A673 (cell line): ENCODE results near the gene SHC1. TPM values are rescaled to one million over a fixed set of nuclear protein-coding genes. Genes with fewer than 3 reads are reported as not detected.

Source experiments
- BruUV-seq: library from RNA; stranded (reverse); fragments of 400-500 nt; replicated peaks from 2 replicates; lab custom pipeline; 2021; lab: Mats Ljungman, UMichigan
- CTCF ChIA-PET: fragments of 300-600 bp; sonication (Branson Sonifier 250); formaldehyde crosslinking; loops from one replicate; lab custom pipeline; 2022; ENCODE audit warnings: antibody characterized with exemption; lab: Charles Lee
- POLR2A ChIA-PET: fragments of 300-600 bp; sonication (Branson Sonifier 250); formaldehyde crosslinking; loops from one replicate; lab custom pipeline; 2022; ENCODE audit warnings: antibody characterized with exemption; ENCODE audit not compliant: low non-redundant PET; lab: Charles Lee
- DNase-seq: peaks from one replicate; pipeline ENCODE4 v3.0.0-alpha.2; 2015; ENCODE audit warnings: low spot score
- H3K27ac ChIP-seq: fragments of 200-600 bp; sonication (generic); 2 replicates; pipeline ENCODE4 v1.5.1; 2016; ENCODE audit warnings: mixed run types, low read depth, mild to moderate bottlenecking, mixed read lengths, antibody characterized with exemption, low read length; ENCODE audit not compliant: poor library complexity, severe bottlenecking
- H3K27me3 ChIP-seq: fragments of 200-600 bp; sonication (generic); replicated peaks from 2 replicates; pipeline ENCODE4 v1.6.1; 2017; ENCODE audit warnings: mixed run types, low read depth, mild to moderate bottlenecking, mixed read lengths, antibody characterized with exemption, low read length; ENCODE audit not compliant: insufficient read depth, poor library complexity
- H3K36me3 ChIP-seq: fragments of 200-600 bp; sonication (generic); 2 replicates; pipeline ENCODE4 v1.6.1; 2016; ENCODE audit warnings: mixed run types, mild to moderate bottlenecking, mixed read lengths, antibody characterized with exemption, low read length; ENCODE audit not compliant: insufficient read depth, poor library complexity, severe bottlenecking
- H3K4me1 ChIP-seq: fragments of 200-600 bp; sonication (generic); 2 replicates; pipeline ENCODE4 v1.6.1; 2017; ENCODE audit warnings: mixed run types, mild to moderate bottlenecking, mixed read lengths, antibody characterized with exemption, low read length; ENCODE audit not compliant: insufficient read depth, poor library complexity, severe bottlenecking
- H3K4me3 ChIP-seq: fragments of 200-600 bp; sonication (generic); 2 replicates; pipeline ENCODE4 v1.5.1; 2016; ENCODE audit warnings: low read depth, mixed run types, mild to moderate bottlenecking, mixed read lengths, low read length; ENCODE audit not compliant: poor library complexity, severe bottlenecking
- H3K9me3 ChIP-seq: fragments of 200-600 bp; sonication (generic); 2 replicates; pipeline ENCODE4 v1.6.1; 2016; ENCODE audit warnings: mixed run types, low read depth, mild to moderate bottlenecking, mixed read lengths, antibody characterized with exemption, low read length; ENCODE audit not compliant: poor library complexity, severe bottlenecking
- CTCF ChIP-seq: fragments of 300-800, 200-600 bp; sonication (generic); conservative IDR thresholded peaks from 2 replicates; pipeline ENCODE4 v1.5.1; 2017; ENCODE audit warnings: low read depth, mild to moderate bottlenecking, antibody characterized with exemption, low read length, moderate library complexity, mixed read lengths
- EZH2 ChIP-seq: fragments of 200-600 bp; sonication (generic); IDR thresholded peaks from 2 replicates; pipeline ENCODE4 v1.6.1; 2017; ENCODE audit warnings: borderline replicate concordance, low read depth, mild to moderate bottlenecking, mixed read lengths, antibody characterized with exemption, low read length; ENCODE audit not compliant: poor library complexity, severe bottlenecking
- intact Hi-C: fragments of 100-400 bp; cut with micrococcal nuclease; formaldehyde crosslinking; loops from one replicate; pipeline ENCODE4 v1.10.0; 2022; ENCODE audit not compliant: unreplicated experiment
- total RNA-seq: library from RNA; stranded (reverse); gene quantifications from 2 replicates; pipeline ENCODE4 v1.2.3, GENCODE V29; 2021

SHC1 gene
- total RNA-seq, 1 experiment from 2014 or later: 204 TPM

GRCh38 chr1:155018617-155019348 lies 48.2 kb upstream of the SHC1 start:
- peaks cover 16% of the 10 kb centered on the region for H3K36me3 ChIP-seq
- no peaks in the 10 kb centered on the region for H3K9me3 ChIP-seq
- intact Hi-C loops: no loop called here
- TF ChIP-seq EZH2 (no peak), CTCF (no peak)
- H3K4me3 ChIP-seq: no peak overlapping the region
- no peak for DNase-seq
- H3K27ac ChIP-seq: no peak overlapping the region
- ChIA-PET CTCF (interaction anchor here (0.6 kb wide), 1 partner anchor 14 kb away, joined by 9 read pairs; no protein-coding TSS in a partner anchor), POLR2A (interaction anchor here (0.7 kb wide), 1 partner anchor 21 kb away, joined by 3 read pairs; no protein-coding TSS in a partner anchor)
- no TSS peak for BruUV-seq
- H3K27me3 ChIP-seq: no peaks in the 10 kb centered on the region
- peaks cover 13% of the 10 kb centered on the region for H3K4me1 ChIP-seq

- ChIA-PET POLR2A (interaction anchor here (0.6 kb wide), 1 partner anchor 35 kb away, joined by 4 read pairs; the partner anchor contains the start of gene FLAD1), CTCF (interaction anchor here (0.6 to 1.5 kb wide), 14 partner anchors 9 to 149 kb away, joined by 3 to 16 read pairs (median 6); partner anchors contain the start of genes ADAM15, LENEP, PBXIP1 and SHC1)
- intact Hi-C loops: no loop called here
- peaks cover 13% of the 10 kb centered on the region for H3K4me1 ChIP-seq
- TF ChIP-seq EZH2 (no peak), CTCF (no peak)
- H3K9me3 ChIP-seq: no peaks in the 10 kb centered on the region
- H3K36me3 ChIP-seq: peaks cover 16% of the 10 kb centered on the region
- no peaks in the 10 kb centered on the region for H3K27me3 ChIP-seq
- no peak for DNase-seq
- H3K4me3 ChIP-seq: peak overlapping the region; percentile 49
- no TSS peak for BruUV-seq
- peak overlapping the region; percentile 81 for H3K27ac ChIP-seq
Observed at GRCh38 chr1:155017946-155018316, 47.4 kb upstream of the SHC1 start.

GRCh38 chr1:155017041-155017945 lies 46.7 kb upstream of the SHC1 start:
- ChIA-PET POLR2A (interaction anchor here (0.6 to 0.9 kb wide), 3 partner anchors 13 to 34 kb away, joined by 4 to 5 read pairs (median 4); partner anchors contain the start of gene FLAD1), CTCF (interaction anchor here (0.5 to 1.5 kb wide), 18 partner anchors 8 to 1530 kb away, joined by 3 to 16 read pairs (median 6); partner anchors contain the start of genes ADAM15, LENEP, PBXIP1 and SHC1)
- TF ChIP-seq CTCF (peak; percentile 100), EZH2 (no peak)
- peak overlapping the region; percentile 81 for H3K27ac ChIP-seq
- H3K27me3 ChIP-seq: no peaks in the 10 kb centered on the region
- BruUV-seq: no TSS peak
- peaks cover 18% of the 10 kb centered on the region for H3K4me1 ChIP-seq
- H3K9me3 ChIP-seq: no peaks in the 10 kb centered on the region
- peaks cover 16% of the 10 kb centered on the region for H3K36me3 ChIP-seq
- intact Hi-C loops: no loop called here
- DNase-seq: peak; percentile 91
- peak overlapping the region; percentile 49 for H3K4me3 ChIP-seq
